Osteocyte (in vitro differentiated cells): Measurements from ENCODE around the gene FXR2. TPM values are rescaled to one million over a fixed set of nuclear protein-coding genes. Genes with fewer than 3 reads are reported as not detected.

Experiments
- DNase-seq: peaks from one replicate; pipeline ENCODE4 v3.0.0; 2021; ENCODE audit warnings: mixed read lengths; ENCODE audit not compliant: unreplicated experiment; ENCODE audit errors: extremely low spot score
- H3K27ac Mint-ChIP-seq: one replicate; pipeline ENCODE4 v1.8.0; 2021; ENCODE audit warnings: mild to moderate bottlenecking, mixed read lengths; ENCODE audit not compliant: unreplicated experiment
- H3K27me3 Mint-ChIP-seq: one replicate; pipeline ENCODE4 v1.8.0; 2021; ENCODE audit warnings: mixed read lengths; ENCODE audit not compliant: unreplicated experiment
- H3K36me3 Mint-ChIP-seq: one replicate; pipeline ENCODE4 v1.8.0; 2021; ENCODE audit warnings: mixed read lengths; ENCODE audit not compliant: unreplicated experiment
- H3K4me1 Mint-ChIP-seq: one replicate; pipeline ENCODE4 v1.8.0; 2021; ENCODE audit warnings: mixed read lengths; ENCODE audit not compliant: unreplicated experiment
- H3K4me3 Mint-ChIP-seq: one replicate; pipeline ENCODE4 v1.8.0; 2021; ENCODE audit warnings: mild to moderate bottlenecking, moderate library complexity, mixed read lengths; ENCODE audit not compliant: unreplicated experiment
- H3K9me3 Mint-ChIP-seq: one replicate; pipeline ENCODE4 v1.8.0; 2021; ENCODE audit warnings: mixed read lengths; ENCODE audit not compliant: unreplicated experiment
- total RNA-seq: library from RNA; stranded (reverse); gene quantifications from 2 replicates; pipeline ENCODE4 v1.2.1, GENCODE V29; 2021
- TF ChIP-seq, protein P1 (sequence below): fragments of 200-600 bp; sonication (generic); IDR thresholded peaks from 2 replicates; pipeline ENCODE4 v1.5.0; 2021; ENCODE audit warnings: antibody characterized with exemption, mild to moderate bottlenecking, moderate library complexity

Gene FXR2
- total RNA-seq, 1 donor from 2014 or later = 50.7 TPM

DNA sequence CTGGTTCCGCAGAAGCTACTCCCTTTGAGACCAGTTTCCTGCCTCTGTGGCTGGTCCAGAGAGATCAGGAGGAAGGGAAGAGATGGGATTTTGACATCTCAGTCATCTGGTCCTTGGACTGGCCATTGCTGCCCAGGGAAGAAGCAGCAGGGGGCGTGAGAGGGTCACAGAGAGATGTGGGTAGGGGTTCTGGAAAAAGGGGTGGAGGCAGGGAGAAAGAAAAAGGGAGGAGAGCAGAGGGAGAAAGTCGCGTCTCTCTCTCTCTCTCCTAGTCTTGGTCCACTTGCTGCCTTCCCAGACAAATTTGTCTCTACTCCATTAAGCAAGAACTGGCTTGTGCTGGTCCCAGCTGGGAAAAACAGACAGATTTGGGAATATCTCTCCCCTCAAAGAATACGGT, 19.7 kb upstream of the FXR2 start:
- TF ChIP-seq, protein P1, sequence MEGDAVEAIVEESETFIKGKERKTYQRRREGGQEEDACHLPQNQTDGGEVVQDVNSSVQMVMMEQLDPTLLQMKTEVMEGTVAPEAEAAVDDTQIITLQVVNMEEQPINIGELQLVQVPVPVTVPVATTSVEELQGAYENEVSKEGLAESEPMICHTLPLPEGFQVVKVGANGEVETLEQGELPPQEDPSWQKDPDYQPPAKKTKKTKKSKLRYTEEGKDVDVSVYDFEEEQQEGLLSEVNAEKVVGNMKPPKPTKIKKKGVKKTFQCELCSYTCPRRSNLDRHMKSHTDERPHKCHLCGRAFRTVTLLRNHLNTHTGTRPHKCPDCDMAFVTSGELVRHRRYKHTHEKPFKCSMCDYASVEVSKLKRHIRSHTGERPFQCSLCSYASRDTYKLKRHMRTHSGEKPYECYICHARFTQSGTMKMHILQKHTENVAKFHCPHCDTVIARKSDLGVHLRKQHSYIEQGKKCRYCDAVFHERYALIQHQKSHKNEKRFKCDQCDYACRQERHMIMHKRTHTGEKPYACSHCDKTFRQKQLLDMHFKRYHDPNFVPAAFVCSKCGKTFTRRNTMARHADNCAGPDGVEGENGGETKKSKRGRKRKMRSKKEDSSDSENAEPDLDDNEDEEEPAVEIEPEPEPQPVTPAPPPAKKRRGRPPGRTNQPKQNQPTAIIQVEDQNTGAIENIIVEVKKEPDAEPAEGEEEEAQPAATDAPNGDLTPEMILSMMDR = peak; percentile 53
- Mint-ChIP-seq H3K4me3 (no peak overlapping the region), H3K27me3 (peaks cover 3% of the 10 kb centered on the region), H3K4me1 (no peaks in the 10 kb centered on the region), H3K9me3 (no peaks in the 10 kb centered on the region), H3K27ac (no peak overlapping the region), H3K36me3 (no peaks in the 10 kb centered on the region)
- no peak for DNase-seq

DNA sequence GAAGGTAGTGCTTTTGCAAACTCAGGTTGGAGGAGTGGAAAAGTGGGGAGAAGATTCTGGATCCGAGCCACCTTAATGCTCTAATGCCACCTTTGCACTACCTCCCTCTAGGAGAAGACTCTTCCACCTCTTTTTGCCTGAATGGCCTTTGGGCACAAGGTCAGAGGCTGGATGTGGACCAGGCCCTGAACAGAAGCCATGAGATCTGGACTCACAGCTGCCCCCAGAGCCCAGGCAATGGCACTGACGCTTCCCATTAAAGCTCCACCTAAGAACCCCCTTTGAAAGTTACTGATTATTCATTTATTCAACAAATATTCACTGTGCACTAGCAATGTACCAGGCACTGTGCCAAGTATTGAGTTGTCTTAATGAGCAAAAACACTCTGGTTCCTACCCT, 18.4 kb upstream of the FXR2 start:
- no peaks in the 10 kb centered on the region for H3K27me3 Mint-ChIP-seq
- no peak for DNase-seq
- no peak overlapping the region for H3K27ac Mint-ChIP-seq
- no peaks in the 10 kb centered on the region for H3K36me3 Mint-ChIP-seq
- H3K4me1 Mint-ChIP-seq = no peaks in the 10 kb centered on the region
- TF ChIP-seq, protein P1 = no peak
- no peak overlapping the region for H3K4me3 Mint-ChIP-seq
- no peaks in the 10 kb centered on the region for H3K9me3 Mint-ChIP-seq

DNA sequence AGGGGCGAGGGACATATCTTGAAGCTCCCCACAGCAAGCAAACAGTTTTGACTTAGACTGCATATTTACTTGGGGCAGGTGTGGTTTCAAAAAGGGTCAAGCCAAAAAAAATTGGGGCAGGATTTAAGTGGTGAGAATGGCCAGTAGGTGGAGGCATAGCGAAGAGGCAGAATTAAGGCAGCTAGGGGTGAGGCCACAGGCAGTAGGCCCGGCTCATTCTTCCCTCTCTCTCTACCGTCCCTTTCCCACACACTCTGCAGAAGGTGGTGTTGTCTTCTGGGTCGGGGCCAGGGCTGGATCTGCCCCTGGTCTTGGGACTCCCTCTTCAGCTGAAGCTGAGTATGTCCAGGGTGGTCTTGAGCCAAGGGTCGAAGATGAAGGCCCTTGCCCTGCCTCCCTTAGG, 17.8 kb upstream of the FXR2 start:
- H3K27ac Mint-ChIP-seq = no peak overlapping the region
- no peak overlapping the region for H3K4me3 Mint-ChIP-seq
- TF ChIP-seq, protein P1 = peak; percentile 61
- H3K36me3 Mint-ChIP-seq = no peaks in the 10 kb centered on the region
- H3K4me1 Mint-ChIP-seq = peaks cover 3% of the 10 kb centered on the region
- no peaks in the 10 kb centered on the region for H3K27me3 Mint-ChIP-seq
- no peak for DNase-seq
- no peaks in the 10 kb centered on the region for H3K9me3 Mint-ChIP-seq

DNA sequence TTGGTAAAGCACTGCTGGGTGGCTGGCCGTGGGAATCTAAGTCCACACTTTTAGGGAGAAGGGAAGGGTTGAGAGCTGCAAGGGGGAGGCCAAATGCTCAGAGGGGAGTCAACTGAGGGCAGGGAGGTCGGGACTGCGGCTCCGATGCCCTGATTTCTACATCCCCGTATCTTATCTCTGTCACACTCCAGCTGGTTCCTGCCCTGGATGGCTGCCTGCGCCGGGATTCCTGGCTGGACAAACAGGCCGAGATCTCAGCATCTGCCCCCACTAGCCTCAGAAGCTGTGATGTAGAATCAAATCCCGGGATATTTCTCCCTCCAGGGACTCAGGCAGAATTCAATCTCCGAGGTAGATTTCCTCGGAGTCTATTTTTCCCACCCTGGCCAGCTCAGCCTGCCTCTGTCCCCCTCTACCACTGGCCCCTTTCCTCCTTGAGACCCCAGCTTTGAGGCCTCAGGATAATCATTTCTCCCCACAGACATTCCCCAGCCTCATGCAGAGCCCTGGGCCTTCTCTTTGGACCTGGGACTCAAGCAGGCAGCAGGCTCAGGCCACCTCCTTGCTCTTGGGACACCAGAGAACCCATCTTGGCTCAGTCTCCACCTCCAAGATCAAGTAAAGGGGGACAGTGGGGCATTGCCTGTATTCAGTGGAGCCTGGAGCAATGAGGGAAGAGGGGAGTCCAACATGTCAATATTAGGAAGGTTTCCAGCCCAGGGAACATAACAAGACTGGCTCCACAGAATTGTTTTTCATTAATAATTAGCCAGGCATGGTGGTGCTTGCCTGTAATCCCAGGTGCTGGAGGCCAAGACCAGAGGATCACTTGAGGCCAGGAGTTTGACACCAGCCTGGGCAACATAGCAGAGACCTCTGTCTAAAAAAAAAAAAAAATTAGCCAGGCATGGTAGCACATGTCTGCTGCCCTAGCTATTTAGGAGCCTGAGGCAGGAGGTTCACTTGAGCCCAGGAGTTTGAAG, 17.0 kb upstream of the FXR2 start:
- H3K27me3 Mint-ChIP-seq = no peaks in the 10 kb centered on the region
- no peak overlapping the region for H3K27ac Mint-ChIP-seq
- DNase-seq = no peak
- peaks cover 3% of the 10 kb centered on the region for H3K36me3 Mint-ChIP-seq
- H3K4me1 Mint-ChIP-seq = peaks cover 6% of the 10 kb centered on the region
- TF ChIP-seq, protein P1 = no peak
- H3K9me3 Mint-ChIP-seq = no peaks in the 10 kb centered on the region
- H3K4me3 Mint-ChIP-seq = no peak overlapping the region

DNA sequence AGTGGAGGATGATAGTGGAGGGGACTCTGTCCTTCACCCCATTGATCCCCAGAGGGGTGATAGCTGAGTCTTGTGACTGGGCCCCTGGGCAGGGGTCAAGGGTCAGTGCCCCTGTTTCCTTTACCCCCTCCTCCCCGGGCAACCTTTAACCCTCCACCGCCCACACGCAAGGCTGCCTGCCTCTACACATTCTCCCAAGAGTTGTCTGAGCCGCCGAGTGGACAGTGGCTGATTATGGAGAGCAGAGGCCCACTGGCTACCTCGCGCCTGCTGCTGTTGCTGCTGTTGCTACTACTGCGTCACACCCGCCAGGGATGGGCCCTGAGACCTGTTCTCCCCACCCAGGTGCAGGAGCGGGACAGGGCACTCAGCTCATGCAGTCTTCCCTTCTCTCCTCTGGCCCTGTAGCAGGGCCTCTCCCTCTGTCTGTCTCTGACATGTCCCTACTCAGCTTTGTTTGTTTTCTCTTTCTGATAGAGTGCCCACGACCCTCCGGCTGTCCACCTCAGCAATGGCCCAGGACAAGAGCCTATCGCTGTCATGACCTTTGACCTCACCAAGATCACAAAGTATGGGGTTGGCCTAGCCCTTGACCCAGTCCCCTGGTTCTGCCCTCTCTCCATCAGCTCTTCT, 15.4 kb upstream of the FXR2 start, which contains the start of gene SHBG:
Gene SHBG (plus strand): TSS at position 197 of the 633 bp plus-strand sequence. CDS start 38 bp downstream, at position 235.
- no peak for DNase-seq
- Mint-ChIP-seq H3K4me1 (peaks cover 13% of the 10 kb centered on the region), H3K9me3 (no peaks in the 10 kb centered on the region), H3K4me3 (no peak within 1 kb of the TSS), H3K36me3 (peaks cover 8% of the 10 kb centered on the region), H3K27me3 (no peaks in the 10 kb centered on the region), H3K27ac (no peak within 1 kb of the TSS)
- TF ChIP-seq, protein P1 = no peak
